Measurements from ENCODE around the gene HOMER3. TPM values are rescaled to one million over a fixed set of nuclear protein-coding genes. Genes with fewer than 3 reads are reported as not detected.

The HOMER3 gene
- total and polyA plus RNA-seq, 2 of the 13 experiments (the other 11 are each of a cell fraction or from before 2014, with no cell fraction given): 21.3 to 27.3 TPM

- in situ Hi-C loops (cut with HindIII; ENCODE audit: extremely low pct_ligation_motif_present, low pct_unique_long_range_greater_than_20kb): loop anchor here (10.0 kb wide), 1 partner anchor 87 kb away; no protein-coding TSS in a partner anchor
- TF ChIP-seq ZNF136 (CRISPR knock-in tag; IDR thresholded peaks at IDR 0.05; ENCODE audit: low read depth) (no peak), SKIL (CRISPR knock-in tag; IDR thresholded peaks at IDR 0.05; ENCODE audit: borderline replicate concordance) (0 out of 2 replicates have a peak, but pooled peaks have one; percentile 4), XBP1 (CRISPR knock-in tag; IDR thresholded peaks at IDR 0.05) (no peak), RELA (CRISPR knock-in tag; IDR thresholded peaks at IDR 0.05) (no peak), TFAP4 (IDR thresholded peaks at IDR 0.05; ENCODE audit: borderline replicate concordance, low read depth) (no peak), MAX (IDR thresholded peaks at IDR 0.05) (0 out of 2 replicates have a peak, but pooled peaks have one; percentile 9), AKNA (CRISPR knock-in tag; IDR thresholded peaks at IDR 0.05; ENCODE audit: borderline replicate concordance) (no peak), ZNF264 (CRISPR knock-in tag; IDR thresholded peaks at IDR 0.05) (no peak), ZNF414 (CRISPR knock-in tag; IDR thresholded peaks at IDR 0.05) (no peak), ZFP36 (IDR thresholded peaks at IDR 0.05; ENCODE audit: borderline replicate concordance, low read depth, low read length, partially characterized antibody) (no peak), HCFC1 (IDR thresholded peaks at IDR 0.05; ENCODE audit: low read depth, low read length) (no peak), ARID2 (CRISPR knock-in tag; IDR thresholded peaks at IDR 0.05; ENCODE audit: borderline replicate concordance) (no peak), ZNF839 (CRISPR knock-in tag; IDR thresholded peaks at IDR 0.05; ENCODE audit: borderline replicate concordance) (no peak), ZMYM3 (CRISPR knock-in tag; IDR thresholded peaks at IDR 0.05) (peak; percentile 72)
These were observed 43.7 kb downstream of the HOMER3 start for GRCh38 chr19:18897094-18898029.

More at GRCh38 chr19:18897094-18898029, 43.7 kb downstream of the HOMER3 start:
- ATAC-seq (no peak), DNase-seq (ENCODE audit: low spot score) (no peak), FAIRE-seq (no peak)
- 89% methylated on average over 17 of the region's 25 CpGs for WGBS (ENCODE audit: low lambda C conversion rate)
- CTCF ChIA-PET (ENCODE audit: low intra/inter-chr PET ratio, low total read pairs): no interaction called here
- no peak overlapping the region for H2AFZ ChIP-seq (ENCODE audit: low read length)
- intact Hi-C loops (cut with micrococcal nuclease; ENCODE audit: unreplicated experiment): no loop called here
- peaks cover 1 to 8% of the 10 kb centered on the region in 2 experiments; a peak in 2 of 5 replicates for H3K36me3 ChIP-seq (replicated peaks in 1 of 2; ENCODE audit: control insufficient read depth in 1 of 2, insufficient read depth in 2 of 2, low read length in 2 of 2)
- H3K27me3 ChIP-seq (ENCODE audit: control insufficient read depth in 1 of 2, insufficient read depth in 2 of 2, low read length in 2 of 2): no peaks in the 10 kb centered on the region; a peak in 1 of 5 replicates
- no TSS peak for BruUV-seq (replicated peaks)
- H3K9ac ChIP-seq (ENCODE audit: insufficient read depth, low read depth, low read length): no peak overlapping the region
- H3K4me1 ChIP-seq (ENCODE audit: insufficient read depth, low read length): peaks cover 23% of the 10 kb centered on the region
- no peaks in the 10 kb centered on the region for H3K79me2 ChIP-seq (ENCODE audit: insufficient read depth, low read length)
- POLR2A ChIA-PET: interaction anchor here (0.6 kb wide), 1 partner anchor 303 kb away, joined by 3 read pairs; no protein-coding TSS in a partner anchor
- no peaks in the 10 kb centered on the region for H4K20me1 ChIP-seq (ENCODE audit: insufficient read depth, low read length)
- H3K4me3 ChIP-seq (replicated peaks in 1 of 3; ENCODE audit: insufficient read depth in 1 of 3, low read depth in 2 of 3, low read length in 3 of 3): no peak overlapping the region
- H3K4me2 ChIP-seq (ENCODE audit: low read depth, low read length): no peak overlapping the region
- H3K9me3 ChIP-seq (ENCODE audit: low read length): no peaks in the 10 kb centered on the region
- no peak overlapping the region for H3K27ac ChIP-seq (ENCODE audit: extremely low read length, insufficient read depth, low read length)
